ENCODE measurements around the gene LACTBL1. TPM values are rescaled to one million over a fixed set of nuclear protein-coding genes. Genes with fewer than 3 reads are reported as not detected.

The LACTBL1 gene
- total RNA-seq, 2 donors from 2014 or later, result not detected

DNA sequence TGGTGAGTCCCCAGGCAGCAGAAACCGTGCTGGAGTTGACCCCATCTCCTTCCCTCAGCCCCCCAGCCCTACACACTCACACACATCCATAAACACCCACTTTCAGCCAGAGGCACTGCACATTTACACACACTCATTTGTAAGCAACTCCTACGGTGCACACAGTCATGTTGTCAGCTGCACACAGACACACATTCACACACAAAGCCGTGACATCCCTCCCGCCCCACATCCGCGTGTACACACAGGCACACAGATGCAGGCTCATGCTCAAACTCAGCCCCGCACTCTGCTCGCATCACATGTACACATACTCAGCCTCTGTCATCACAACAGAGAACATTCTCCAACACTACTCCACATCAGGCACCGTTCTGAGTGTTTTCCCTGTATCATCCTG is 47.6 kb downstream of the LACTBL1 start:
- Mint-ChIP-seq H3K27ac (peak overlapping the region in 1 of 2 donors; percentile 5), H3K9me3 (no peaks in the 10 kb centered on the region), H3K36me3 (no peaks in the 10 kb centered on the region)
- ATAC-seq (no peak), DNase-seq (ENCODE audit: low spot score in 2 of 2) (no peak)

DNA sequence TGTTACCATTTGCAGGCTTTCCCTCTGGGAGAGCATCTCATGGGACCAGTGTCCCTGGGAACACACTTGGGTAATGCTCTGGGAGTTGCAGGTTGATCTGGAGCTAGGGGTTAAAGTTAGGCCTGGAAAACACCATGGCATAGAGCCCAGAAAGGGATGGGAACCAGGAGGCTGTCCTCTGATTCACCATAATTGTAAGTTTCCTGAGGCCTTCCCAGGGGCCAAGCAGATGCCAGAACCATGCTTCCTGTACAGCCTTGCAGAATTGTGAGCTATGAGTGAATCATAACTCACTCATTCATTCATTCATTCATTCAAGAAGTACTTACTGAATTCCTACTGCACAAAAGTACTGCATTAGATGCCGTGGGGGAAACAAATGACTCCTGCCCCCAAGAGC is 50.0 kb downstream of the LACTBL1 start:
- H3K9me3 Mint-ChIP-seq, result no peaks in the 10 kb centered on the region
- DNase-seq (ENCODE audit: low spot score in 2 of 2) (no peak), ATAC-seq (no peak)
- H3K27ac Mint-ChIP-seq, result no peak overlapping the region
- H3K36me3 Mint-ChIP-seq, result no peaks in the 10 kb centered on the region

DNA sequence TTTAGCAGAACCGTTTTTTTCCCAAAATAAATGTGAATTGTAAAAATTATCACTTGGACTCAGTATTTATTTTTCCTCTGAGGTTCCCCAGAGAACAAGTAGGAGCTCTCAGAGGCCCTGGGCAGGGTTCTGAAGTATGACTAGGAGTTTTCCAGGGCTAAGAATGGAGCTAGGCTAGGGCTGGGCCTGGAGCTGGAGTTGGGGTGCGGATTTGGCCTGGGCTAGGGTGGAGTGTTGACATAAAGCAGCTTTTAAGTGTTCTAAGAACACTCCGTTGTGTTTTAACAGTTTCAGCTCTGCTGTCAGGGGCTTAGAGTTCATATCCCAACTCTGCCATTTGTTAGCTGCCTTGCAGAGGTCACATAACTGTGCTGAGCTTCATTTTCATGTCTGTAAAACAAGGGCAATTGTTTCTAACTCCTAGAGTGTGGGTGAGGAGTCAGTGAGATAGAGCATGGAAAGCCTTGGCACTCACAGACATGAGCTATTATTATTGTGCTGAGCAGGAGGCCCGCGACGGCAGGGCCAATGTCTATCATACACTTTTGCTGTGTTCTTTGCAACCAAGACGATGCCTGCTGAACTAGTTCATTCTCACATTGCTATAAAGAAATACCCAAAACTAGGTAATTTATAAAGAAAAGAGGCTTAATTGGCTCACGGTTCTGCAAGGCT is 51.1 kb downstream of the LACTBL1 start:
- H3K36me3 Mint-ChIP-seq, result no peaks in the 10 kb centered on the region
- no peak overlapping the region for H3K27ac Mint-ChIP-seq

DNA sequence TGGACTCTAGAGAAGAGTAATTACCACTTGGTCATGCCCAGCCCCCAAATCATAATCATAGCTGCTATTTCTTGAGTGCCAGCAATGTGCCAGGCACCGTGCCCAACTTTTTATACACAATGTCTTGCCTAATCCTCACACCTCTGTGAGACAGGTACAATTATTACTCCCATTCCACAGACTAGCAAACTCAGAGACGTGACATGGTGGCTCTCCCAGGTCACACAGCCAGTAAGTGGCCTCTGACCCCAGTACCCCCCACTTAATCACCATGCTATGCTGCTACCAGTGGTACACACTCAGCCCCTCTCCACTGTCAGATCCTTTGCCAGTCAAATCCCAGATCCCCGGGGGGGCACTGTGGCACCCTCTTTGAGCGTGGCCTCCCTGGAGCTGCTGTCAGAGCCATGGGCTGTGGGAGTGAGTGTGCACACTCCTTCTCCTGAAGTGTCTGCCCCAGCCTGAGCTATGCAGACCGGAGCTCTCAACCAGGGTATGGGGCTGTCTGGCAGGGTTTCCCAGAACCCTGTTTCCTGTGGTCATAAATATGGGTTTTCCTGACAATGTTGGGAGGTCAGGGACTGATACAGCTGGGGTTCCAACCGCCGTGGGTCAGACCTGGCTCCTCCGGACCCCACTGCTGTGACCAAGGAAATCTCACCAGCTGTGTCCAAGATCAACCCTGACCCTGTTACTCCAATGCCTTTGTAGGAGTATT is 51.8 kb downstream of the LACTBL1 start:
- no peak overlapping the region for H3K27ac Mint-ChIP-seq
- H3K9me3 Mint-ChIP-seq, result no peaks in the 10 kb centered on the region
- H3K36me3 Mint-ChIP-seq, result no peaks in the 10 kb centered on the region
- DNase-seq (ENCODE audit: low spot score in 2 of 2) (no peak), ATAC-seq (no peak)

More for the DNA sequence above, 51.1 kb downstream of the LACTBL1 start:
- H3K9me3 Mint-ChIP-seq, result no peaks in the 10 kb centered on the region
- ATAC-seq, result no peak
- DNase-seq (ENCODE audit: low spot score in 2 of 2), result no peak

DNA sequence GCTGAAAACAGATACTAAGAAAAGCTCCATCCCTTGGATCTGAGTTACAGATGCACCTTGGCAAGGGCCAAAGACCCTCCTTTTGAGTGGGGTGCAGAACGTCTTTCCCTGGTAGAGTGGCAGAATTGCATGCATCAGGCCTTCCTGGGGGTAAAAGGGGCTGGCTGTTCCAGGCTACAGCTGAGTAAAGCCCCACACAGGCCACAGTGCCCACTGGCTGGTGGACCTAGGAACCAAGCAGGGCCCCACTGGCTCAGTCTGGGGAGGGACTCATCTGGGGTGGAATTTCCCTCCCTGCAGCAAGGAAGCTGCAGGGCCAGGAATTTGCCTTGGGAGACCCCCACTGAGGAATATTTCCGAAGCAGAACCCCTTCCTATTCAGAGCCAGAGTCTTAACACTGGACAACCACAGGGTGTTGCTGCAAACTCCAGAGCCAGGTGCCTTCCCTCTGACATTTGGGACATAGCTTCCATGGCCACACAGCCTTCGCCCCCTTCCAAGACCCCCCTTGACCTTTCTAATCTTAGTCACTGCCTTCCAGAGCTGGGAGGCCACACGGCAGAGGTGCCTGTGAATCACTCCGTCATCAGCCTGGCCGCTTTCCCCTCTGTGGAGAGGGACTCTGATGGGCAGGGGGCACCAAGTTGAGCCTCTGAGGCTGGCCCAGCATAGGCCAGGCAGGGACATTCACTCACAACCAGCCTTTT is 52.5 kb downstream of the LACTBL1 start:
- DNase-seq (ENCODE audit: low spot score in 2 of 2) (no peak), ATAC-seq (no peak)
- H3K36me3 Mint-ChIP-seq, result no peaks in the 10 kb centered on the region
- H3K27ac Mint-ChIP-seq, result no peak overlapping the region
- H3K9me3 Mint-ChIP-seq, result no peaks in the 10 kb centered on the region

DNA sequence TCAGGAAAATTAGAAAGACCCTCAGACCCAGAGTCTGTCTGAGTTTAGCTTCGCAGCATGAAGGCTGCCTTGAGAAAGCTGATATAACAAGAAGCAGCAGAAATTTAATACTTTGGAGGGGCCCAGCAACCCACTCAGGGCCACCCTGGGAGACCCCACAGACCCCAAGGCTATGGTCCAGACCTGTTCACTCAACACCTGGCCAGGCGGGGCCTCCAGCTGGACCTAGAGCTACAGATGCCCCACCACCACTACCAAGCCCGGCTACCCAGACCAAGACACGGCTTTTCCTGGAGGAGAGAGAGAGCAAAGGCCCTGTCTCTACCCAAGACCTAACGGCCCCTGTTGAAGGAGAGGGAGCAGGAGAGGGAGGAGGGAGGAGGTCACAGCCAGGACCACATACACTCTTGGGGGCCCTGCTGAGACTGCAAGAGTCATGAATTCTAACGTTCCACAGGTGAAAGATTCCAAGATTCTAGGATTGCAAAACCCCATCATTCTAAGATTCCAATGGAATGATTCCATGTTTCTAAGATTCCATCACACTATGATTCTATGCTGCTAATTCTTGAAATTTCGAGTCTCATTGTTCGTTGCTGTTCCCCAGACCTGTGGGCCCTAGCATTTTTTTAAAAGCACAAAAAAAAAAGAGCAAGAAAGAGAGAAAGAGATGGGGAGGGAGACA is 53.2 kb downstream of the LACTBL1 start:
- ATAC-seq (no peak), DNase-seq (ENCODE audit: low spot score in 2 of 2) (no peak)
- no peak overlapping the region for H3K27ac Mint-ChIP-seq
- H3K36me3 Mint-ChIP-seq, result no peaks in the 10 kb centered on the region
- no peaks in the 10 kb centered on the region for H3K9me3 Mint-ChIP-seq

DNA sequence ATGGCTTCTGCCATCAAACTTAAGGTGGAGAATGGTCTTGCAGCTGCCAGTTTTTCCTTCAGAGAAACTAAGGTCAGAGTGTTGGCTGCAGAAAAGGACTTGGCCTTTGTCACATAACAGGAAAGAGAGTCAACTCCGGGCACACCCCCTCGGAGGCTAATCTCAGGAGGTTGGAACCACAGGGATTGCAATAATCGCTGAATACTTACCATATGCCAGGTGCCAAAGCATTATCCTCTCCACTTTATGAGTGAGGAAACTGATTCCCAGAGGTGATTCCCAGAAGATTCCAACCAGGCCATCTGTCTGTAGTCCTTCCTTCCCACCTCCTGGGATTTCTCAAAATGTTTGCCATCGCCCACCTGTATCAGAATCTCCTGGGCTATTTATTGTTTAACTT is 54.0 kb downstream of the LACTBL1 start:
- Mint-ChIP-seq H3K36me3 (no peaks in the 10 kb centered on the region), H3K27ac (no peak overlapping the region), H3K9me3 (no peaks in the 10 kb centered on the region)
- DNase-seq (ENCODE audit: low spot score in 2 of 2) (no peak), ATAC-seq (no peak)

DNA sequence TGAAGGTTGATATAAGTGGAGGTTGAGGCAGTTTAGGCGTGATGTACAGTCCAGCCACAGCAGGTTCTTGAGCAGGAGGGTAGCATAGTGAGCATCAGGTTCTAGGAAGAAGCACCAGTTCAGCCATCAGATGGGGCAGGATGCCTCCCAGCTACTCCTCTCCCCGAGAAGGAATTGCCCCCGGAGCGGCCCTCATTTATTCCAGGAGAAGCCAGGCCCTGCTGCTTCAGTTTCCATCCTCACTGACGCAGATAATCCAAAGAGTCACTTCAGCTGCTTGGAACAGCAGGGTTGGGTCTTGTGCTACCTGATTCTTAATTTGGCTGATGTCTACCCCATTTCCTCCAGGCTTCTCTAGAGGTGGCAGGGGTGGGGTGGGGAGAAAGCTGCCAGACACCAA is 54.7 kb downstream of the LACTBL1 start:
- H3K36me3 Mint-ChIP-seq, result no peaks in the 10 kb centered on the region
- ATAC-seq (no peak), DNase-seq (ENCODE audit: low spot score in 2 of 2) (no peak)
- H3K27ac Mint-ChIP-seq, result no peak overlapping the region
- H3K9me3 Mint-ChIP-seq, result no peaks in the 10 kb centered on the region

DNA sequence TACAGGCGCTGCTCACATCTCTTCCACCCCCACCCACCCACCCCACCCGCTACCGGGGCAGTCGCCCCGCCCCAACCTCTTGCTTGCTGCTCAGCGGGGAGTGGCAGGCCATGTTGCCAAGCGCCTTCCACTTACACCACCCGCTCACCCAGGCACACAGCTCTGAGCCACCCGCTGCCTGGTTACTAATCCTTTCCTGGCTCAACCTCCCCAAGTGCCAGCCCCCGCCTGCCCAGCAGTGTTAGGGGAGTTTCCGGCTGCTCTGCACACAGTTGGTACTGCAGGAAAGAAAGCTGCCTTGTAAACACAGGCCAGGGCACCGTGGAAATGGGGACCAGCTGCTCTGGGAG is 56.2 kb downstream of the LACTBL1 start:
- H3K27ac Mint-ChIP-seq, result no peak overlapping the region
- no peaks in the 10 kb centered on the region for H3K9me3 Mint-ChIP-seq
- no peaks in the 10 kb centered on the region for H3K36me3 Mint-ChIP-seq
- DNase-seq (ENCODE audit: low spot score in 2 of 2), result no peak
- ATAC-seq, result no peak

DNA sequence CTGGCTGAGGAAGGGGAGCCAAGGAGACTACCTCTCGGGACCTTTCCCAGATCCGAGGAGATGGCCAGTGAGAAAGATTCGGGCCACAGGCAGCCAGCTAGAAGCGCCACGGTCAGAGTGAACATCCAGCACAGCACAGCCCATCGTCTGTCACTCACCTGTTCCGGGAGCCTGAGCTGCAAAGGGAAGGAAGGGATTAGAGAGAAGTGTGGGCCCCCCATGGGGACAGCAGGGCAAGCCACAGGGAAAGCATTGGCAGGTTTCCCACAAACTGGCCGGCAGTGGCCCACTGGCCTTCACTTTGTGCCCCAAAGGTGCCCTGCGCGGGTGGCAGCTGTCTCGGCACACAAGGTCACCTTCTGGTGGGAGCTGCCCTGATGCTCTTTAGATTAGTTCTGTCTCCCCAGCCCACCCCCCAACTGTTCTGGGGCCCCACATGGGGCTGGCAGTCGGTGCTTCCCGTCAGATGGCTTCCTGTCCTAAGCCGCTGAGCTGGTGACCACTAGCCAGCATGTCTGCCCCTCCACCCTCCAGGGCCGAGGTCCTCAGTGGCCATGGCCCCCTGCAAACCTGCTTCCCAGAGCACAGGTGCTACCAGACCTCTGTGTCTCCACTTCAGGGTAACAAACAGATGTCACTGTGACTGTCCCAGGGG is 56.7 kb downstream of the LACTBL1 start:
- Mint-ChIP-seq H3K36me3 (no peaks in the 10 kb centered on the region), H3K27ac (no peak overlapping the region), H3K9me3 (no peaks in the 10 kb centered on the region)
- DNase-seq (ENCODE audit: low spot score in 2 of 2) (no peak), ATAC-seq (no peak)

DNA sequence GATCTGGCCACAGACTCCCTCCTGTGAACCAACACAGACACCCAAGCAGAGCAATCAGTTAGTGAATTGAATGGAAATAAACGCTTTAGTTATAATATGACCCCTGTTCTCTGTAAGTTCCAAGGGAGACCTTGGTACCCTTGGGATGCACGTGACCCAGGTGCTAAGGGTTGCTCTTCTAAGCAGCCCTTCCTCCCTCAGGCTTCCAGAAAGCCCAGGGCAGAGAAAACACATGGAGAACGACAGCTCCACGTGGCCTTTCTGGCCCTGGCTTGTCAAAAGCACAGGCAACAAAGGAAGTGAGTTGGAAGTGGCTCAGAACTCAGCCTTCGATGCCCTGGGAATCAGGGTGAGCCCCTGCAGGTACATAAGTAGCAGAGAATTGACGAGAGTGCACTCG is 57.4 kb downstream of the LACTBL1 start:
- Mint-ChIP-seq H3K9me3 (no peaks in the 10 kb centered on the region), H3K36me3 (no peaks in the 10 kb centered on the region), H3K27ac (peak overlapping the region in 1 of 2 donors; percentile 15)
- no peak for DNase-seq (ENCODE audit: low spot score in 2 of 2)
- ATAC-seq, result no peak

DNA sequence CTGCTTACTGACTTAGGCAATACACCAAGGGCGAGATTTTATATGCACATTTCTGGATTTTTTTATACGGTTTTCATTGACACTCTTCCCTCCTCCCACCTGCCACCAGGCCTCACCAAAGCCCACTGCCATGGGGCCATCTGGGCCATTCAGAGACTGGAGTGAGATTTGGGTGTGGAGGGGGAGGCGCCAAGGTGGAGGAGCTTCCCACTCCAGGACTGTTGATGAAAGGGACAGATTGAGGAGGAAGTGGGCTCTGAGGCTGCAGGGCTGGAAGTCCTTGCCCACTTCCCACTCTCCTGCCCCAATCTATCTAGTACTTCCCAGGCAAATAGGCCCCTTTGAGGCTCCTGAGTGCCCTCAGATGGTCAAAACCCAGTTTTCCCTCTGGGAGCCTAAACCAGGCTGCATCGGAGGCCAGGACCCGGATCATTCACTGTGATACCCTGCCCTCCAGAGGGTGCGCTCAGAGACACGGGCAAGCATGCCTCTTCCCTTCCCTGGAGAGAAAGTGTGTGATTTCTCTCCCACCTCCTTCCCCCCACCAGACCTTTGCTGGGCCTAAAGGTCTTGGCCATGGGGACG is 57.9 kb downstream of the LACTBL1 start:
- ATAC-seq, result no peak
- no peak for DNase-seq (ENCODE audit: low spot score in 2 of 2)
- Mint-ChIP-seq H3K36me3 (no peaks in the 10 kb centered on the region), H3K9me3 (no peaks in the 10 kb centered on the region), H3K27ac (peak overlapping the region in 1 of 2 donors; percentile 15)

DNA sequence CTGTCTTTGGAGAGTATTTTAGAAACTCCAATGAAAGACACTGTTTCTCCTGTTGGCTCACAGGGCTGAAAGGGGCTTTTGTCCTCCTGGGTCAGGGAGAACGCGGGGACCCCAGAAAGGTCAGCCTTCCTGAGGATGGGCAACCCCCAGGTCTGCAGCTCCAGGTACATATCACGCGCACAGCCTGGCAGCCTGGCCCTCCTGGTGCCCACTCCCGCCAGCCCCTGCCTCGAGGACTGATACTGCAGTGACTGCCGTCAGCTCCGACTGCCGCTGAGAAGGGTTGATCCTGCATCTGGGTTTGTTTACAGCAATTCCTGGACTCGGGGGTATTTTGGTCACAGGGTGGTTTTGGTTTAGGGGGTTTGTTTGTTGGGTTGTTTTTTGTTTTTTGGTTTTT is 58.5 kb downstream of the LACTBL1 start:
- Mint-ChIP-seq H3K27ac (no peak overlapping the region), H3K36me3 (no peaks in the 10 kb centered on the region), H3K9me3 (no peaks in the 10 kb centered on the region)
- DNase-seq (ENCODE audit: low spot score in 2 of 2), result no peak
- no peak for ATAC-seq

DNA sequence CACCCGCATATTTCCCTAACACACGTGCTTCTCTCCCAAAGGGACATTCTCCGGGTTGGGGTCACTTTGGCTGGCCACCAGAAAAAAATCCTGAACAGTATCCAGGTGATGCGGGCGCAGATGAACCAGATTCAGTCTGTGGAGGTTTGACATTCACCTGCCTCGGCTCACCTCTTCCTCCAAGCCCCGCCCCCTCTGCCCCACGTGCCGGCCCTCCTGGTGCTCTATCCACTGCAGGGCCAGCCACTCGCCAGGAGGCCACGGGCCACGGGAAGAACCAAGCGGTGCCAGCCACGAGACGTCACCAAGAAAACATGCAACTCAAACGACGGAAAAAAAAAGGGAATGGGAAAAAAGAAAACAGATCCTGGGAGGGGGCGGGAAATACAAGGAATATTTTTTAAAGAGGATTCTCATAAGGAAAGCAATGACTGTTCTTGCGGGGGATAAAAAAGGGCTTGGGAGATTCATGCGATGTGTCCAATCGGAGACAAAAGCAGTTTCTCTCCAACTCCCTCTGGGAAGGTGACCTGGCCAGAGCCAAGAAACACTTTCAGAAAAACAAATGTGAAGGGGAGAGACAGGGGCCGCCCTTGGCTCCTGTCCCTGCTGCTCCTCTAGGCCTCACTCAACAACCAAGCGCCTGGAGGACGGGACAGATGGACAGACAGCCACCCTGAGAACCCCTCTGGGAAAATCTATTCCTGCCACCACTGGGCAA is 59.1 kb downstream of the LACTBL1 start:
- no peak for DNase-seq (ENCODE audit: low spot score in 2 of 2)
- Mint-ChIP-seq H3K27ac (no peak overlapping the region), H3K9me3 (no peaks in the 10 kb centered on the region), H3K36me3 (no peaks in the 10 kb centered on the region)
- ATAC-seq, result no peak

DNA sequence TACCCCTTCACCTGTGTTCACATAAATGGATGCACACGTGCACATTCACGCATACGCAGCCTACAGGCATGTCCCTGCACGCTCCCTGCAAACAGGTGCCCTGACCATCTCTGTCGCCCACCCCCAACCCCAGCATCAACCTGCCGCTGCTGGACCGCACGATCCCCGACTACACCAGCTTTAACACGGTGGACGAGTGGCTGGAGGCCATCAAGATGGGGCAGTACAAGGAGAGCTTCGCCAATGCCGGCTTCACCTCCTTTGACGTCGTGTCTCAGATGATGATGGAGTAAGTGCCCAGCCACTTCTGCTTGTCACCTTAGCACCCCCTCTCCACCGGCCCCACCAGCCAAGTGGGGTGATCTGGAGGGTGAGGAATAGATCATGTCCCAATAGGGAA is 60.4 kb downstream of the LACTBL1 start:
- Mint-ChIP-seq H3K36me3 (no peaks in the 10 kb centered on the region), H3K27ac (no peak overlapping the region), H3K9me3 (no peaks in the 10 kb centered on the region)
- no peak for ATAC-seq
- no peak for DNase-seq (ENCODE audit: low spot score in 2 of 2)
